ENCODE measurements around the gene MXRA7. TPM values are rescaled to one million over a fixed set of nuclear protein-coding genes. Genes with fewer than 3 reads are reported as not detected.

MXRA7 gene
- polyA plus RNA-seq, 1 experiment, result 300 TPM

GRCh38 chr17:76709077-76709950 lies 1.5 kb downstream of the MXRA7 start:
- peak overlapping the region; percentile 84 for H3K4me3 ChIP-seq (ENCODE audit: low read depth, low read length)
- POLR2A ChIA-PET, result interaction anchor here (0.6 to 1.2 kb wide), 4 partner anchors 8 to 401 kb away, joined by 3 to 6 read pairs (median 4); no protein-coding TSS in a partner anchor
- CTCF ChIA-PET, result interaction anchor here (0.7 to 2.7 kb wide), 4 partner anchors 7 to 28 kb away, joined by 4 to 18 read pairs (median 6); no protein-coding TSS in a partner anchor
- TF ChIP-seq CTCF (IDR thresholded peaks at IDR 0.05; ENCODE audit: insufficient read depth, low read depth, low read length), result no peak
- peaks cover 9% of the 10 kb centered on the region for H3K36me3 ChIP-seq (ENCODE audit: control insufficient read depth, insufficient read depth, low read length)
- DNase-seq (ENCODE audit: low read depth), result peak; percentile 93
- H3K27me3 ChIP-seq (ENCODE audit: control insufficient read depth, insufficient read depth, low read length), result no peaks in the 10 kb centered on the region

GRCh38 chr17:76707985-76708807 lies 2.6 kb downstream of the MXRA7 start:
- H3K36me3 ChIP-seq (ENCODE audit: control insufficient read depth, insufficient read depth, low read length), result peaks cover 3% of the 10 kb centered on the region; the same call in 1 of the 2 replicates
- no peaks in the 10 kb centered on the region for H3K27me3 ChIP-seq (ENCODE audit: control insufficient read depth, insufficient read depth, low read length)
- no peak overlapping the region; the same call in 1 of the 2 replicates for H3K4me3 ChIP-seq (ENCODE audit: low read depth, low read length)
- no peak for DNase-seq (ENCODE audit: low read depth)
- TF ChIP-seq CTCF (IDR thresholded peaks at IDR 0.05; ENCODE audit: insufficient read depth, low read depth, low read length), result peak; percentile 19; the same call in 1 of the 2 replicates
- POLR2A ChIA-PET, result interaction anchor here (0.6 to 1.1 kb wide), 3 partner anchors 20 to 758 kb away, joined by 3 to 4 read pairs (median 3); no protein-coding TSS in a partner anchor
- CTCF ChIA-PET, result interaction anchor here (0.5 to 2.7 kb wide), 6 partner anchors 11 to 171 kb away, joined by 3 to 18 read pairs (median 4); partner anchors contain the start of gene CYGB

GRCh38 chr17:76706817-76707216 lies 3.9 kb downstream of the MXRA7 start:
- DNase-seq (ENCODE audit: low read depth), result no peak
- ChIA-PET CTCF (no interaction called here), POLR2A (interaction anchor here (0.7 kb wide), 1 partner anchor 460 kb away, joined by 9 read pairs; no protein-coding TSS in a partner anchor)
- Histone ChIP-seq H3K27me3 (ENCODE audit: control insufficient read depth, insufficient read depth, low read length) (no peaks in the 10 kb centered on the region), H3K4me3 (ENCODE audit: low read depth, low read length) (no peak overlapping the region), H3K36me3 (ENCODE audit: control insufficient read depth, insufficient read depth, low read length) (peaks cover 2% of the 10 kb centered on the region; the same call in 1 of the 2 replicates)
- TF ChIP-seq CTCF (IDR thresholded peaks at IDR 0.05; ENCODE audit: insufficient read depth, low read depth, low read length), result no peak

GRCh38 chr17:76704805-76705204 lies 6.0 kb downstream of the MXRA7 start:
- TF ChIP-seq CTCF (IDR thresholded peaks at IDR 0.05; ENCODE audit: insufficient read depth, low read depth, low read length), result no peak
- DNase-seq (ENCODE audit: low read depth), result no peak
- H3K4me3 ChIP-seq (ENCODE audit: low read depth, low read length), result no peak overlapping the region
- peaks cover 2% of the 10 kb centered on the region; the same call in 1 of the 2 replicates for H3K36me3 ChIP-seq (ENCODE audit: control insufficient read depth, insufficient read depth, low read length)
- ChIA-PET CTCF (interaction anchor here (1.8 kb wide), 1 partner anchor 23 kb away, joined by 7 read pairs; no protein-coding TSS in a partner anchor), POLR2A (no interaction called here)
- H3K27me3 ChIP-seq (ENCODE audit: control insufficient read depth, insufficient read depth, low read length), result no peaks in the 10 kb centered on the region

Measured in BJ (cell line).